Uterine smooth muscle cell (primary cell): Measurements from ENCODE around the gene SLC34A3. TPM values are rescaled to one million over a fixed set of nuclear protein-coding genes. Genes with fewer than 3 reads are reported as not detected.

ENCODE experiments used
- total RNA-seq: library from RNA; depleted of rRNA; stranded (reverse); fragments of >200 nt; gene quantifications from 2 replicates; pipeline ENCODE4 v1.2.3, GENCODE V29; 2014

Gene SLC34A3
- total RNA-seq, result not detected in 2 replicates

DNA sequence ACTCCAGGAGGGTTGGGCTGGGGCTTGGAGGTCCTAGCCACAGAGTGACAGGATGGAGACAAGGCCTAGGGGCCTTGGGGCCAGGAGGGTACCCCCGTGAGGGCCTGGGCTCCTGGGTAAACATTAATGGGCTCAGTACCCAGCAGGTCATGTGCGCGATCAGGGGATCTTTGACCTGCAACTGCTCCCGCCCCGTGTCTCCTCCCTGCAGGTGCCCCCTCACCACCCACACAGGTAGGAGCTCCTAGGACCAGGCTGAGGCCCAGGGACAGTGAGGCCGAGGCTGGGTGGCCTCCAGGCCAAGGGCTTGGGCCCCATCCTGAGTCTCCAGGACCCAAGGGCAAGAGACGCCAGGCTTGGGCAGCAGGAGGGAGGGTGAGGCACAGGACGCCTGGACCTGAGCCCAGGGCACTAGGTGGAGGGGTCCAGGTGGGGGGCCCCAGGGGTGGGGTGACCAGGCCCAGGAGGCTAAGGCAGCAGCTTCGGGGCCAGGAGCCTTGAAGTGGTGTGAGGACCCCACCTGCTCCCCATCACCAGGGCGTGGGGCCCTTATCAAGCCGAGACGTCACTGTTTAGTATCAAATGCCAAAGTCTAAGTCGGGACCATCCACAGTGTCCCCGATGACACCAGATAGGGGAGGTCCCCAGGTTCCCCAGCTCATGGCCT, at the start of gene SLC34A3:
TSS of gene SLC34A3 (plus strand) at position 197 of the 667 bp plus-strand sequence. CDS start 802 bp downstream, outside the sequence.

DNA sequence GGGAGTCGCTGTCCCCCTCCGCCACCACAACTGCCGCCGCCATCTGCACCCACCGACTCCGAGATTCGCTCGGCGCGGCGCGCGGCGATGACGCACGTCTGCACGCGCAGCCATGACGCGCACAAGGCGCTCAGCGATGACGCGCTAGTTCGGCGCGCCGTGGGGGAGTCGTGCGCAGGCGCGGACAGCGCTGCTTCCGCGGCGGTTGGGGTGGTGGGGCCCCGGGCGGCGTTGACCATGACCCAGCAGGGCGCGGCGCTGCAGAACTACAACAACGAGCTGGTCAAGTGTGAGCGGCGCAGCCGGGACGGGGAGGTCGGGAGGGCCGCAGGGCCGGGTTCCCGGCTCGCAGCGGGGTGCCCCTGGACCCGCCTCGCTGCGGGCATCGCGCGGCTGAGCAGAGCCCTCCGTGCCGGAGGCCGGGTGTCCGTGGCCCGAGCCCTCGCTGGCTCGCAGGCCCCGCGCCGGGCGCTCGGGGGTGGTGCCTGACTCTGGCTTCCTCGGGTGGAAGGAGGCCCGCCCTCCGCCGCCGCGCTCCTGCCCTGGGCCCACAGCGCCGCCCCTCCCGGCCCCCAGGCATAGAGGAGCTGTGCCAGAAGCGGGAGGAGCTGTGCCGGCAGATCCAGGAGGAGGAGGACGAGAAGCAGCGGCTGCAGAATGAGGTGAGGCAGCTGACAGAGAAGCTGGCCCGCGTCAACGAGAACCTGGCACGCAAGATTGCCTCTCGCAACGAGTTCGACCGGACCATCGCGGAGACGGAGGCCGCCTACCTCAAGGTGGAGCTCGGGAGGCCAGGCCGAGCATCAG, 42.0 kb upstream of the SLC34A3 start, which contains the start of the genes ANAPC2 and SSNA1:
TSS of gene ANAPC2 (minus strand) at position 71 of the 807 bp plus-strand sequence. CDS start at position 43, 28 bp downstream.
TSS of gene SSNA1 (plus strand) at position 187 of the 807 bp plus-strand sequence. CDS start at position 238, 51 bp downstream.

DNA sequence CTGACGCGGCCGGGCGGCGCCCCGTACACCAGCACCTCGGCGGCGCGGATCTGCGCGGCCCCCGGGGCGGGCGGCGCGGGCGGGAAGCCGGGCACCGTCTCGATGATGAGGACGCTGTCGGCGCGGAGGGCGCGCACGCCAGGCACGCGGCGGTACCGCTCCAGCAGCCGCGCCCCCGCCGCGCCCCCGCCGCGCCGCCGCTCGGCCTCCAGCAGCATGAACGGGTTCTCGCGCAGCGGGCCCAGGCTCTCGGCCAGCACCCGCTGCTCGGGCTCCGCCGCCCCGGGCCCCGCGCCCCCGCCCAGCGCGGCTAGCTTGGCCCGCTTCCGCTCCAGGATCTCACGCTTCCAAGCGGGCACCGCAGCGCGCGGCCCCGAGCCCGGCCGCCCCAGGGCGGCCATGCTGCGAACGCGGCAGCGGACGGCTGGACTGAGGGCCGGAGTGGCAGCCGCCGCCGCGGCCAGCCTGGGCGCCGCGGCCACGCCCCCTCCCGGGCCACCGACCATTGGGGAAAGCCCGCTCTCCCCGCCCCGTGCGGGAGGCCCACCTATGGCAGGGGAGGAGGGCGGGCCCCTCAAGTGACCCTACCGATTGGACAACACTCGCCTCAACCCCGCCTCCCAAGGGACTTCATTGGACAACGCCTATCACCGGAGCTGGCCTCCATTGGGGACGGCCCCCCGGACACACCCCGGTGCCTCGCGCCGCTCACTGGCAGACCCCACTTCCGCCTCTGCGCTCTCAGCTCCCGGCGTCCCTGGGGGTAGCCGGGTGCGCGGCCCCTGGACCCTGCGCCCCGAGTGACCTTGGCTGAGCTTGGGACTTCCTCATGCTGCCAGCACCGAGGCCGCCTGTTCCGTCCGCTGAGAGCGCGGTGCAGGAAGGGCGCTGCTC, 30.1 kb upstream of the SLC34A3 start, which contains the start of gene TPRN:
TSS of gene TPRN (minus strand) at position 431 of the 894 bp plus-strand sequence. CDS start at position 401, 30 bp downstream.

DNA sequence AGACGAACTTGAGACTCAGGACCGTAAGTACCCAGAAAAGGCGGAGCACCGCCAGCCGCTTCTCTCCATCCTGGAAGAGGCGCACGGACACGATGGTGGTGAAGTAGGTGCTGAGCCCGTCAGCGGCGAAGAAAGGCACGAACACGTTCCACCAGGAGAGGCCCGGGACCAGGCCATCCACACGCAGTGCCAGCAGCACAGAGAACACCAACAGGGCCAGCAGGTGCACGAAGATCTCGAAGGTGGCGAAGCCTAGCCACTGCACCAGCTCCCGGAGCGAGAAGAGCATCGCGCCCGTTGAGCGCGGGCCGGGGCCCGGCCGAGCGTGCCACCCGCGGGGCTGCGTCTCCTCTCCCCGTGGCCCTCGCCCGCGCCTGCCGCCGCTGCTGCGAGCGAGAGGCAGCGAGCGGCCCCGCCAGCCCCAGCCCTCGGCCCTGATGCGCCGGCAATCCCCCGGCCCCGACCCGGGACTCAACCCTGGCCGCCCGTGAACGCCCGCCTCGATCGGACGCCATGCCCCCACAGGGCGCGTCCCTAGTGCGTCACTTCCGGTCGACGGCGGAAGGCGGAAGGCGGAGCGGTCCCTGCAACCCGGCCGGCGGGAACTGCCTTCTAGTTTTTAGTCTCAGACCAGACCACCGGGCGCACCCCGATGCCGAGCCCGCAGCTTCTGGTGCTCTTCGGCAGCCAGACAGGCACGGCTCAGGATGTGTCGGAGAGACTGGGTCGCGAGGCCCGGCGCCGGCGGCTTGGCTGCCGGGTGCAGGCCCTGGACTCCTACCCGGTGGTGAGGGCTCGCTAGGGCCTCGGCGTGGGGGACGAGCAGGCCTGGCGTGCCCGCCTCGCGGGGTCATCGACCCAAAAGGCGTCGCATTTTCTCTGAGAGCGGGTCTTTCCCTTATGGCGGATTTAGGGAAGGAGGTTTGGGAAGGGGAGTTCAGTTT, 25.3 kb upstream of the SLC34A3 start, which contains the start of the genes NDOR1 and TMEM203:
TSS of gene NDOR1 (plus strand) at position 575 of the 944 bp plus-strand sequence. CDS start at position 653, 78 bp downstream.
TSS of gene TMEM203 (minus strand) at position 523 of the 944 bp plus-strand sequence. CDS start at position 289, 234 bp downstream.

DNA sequence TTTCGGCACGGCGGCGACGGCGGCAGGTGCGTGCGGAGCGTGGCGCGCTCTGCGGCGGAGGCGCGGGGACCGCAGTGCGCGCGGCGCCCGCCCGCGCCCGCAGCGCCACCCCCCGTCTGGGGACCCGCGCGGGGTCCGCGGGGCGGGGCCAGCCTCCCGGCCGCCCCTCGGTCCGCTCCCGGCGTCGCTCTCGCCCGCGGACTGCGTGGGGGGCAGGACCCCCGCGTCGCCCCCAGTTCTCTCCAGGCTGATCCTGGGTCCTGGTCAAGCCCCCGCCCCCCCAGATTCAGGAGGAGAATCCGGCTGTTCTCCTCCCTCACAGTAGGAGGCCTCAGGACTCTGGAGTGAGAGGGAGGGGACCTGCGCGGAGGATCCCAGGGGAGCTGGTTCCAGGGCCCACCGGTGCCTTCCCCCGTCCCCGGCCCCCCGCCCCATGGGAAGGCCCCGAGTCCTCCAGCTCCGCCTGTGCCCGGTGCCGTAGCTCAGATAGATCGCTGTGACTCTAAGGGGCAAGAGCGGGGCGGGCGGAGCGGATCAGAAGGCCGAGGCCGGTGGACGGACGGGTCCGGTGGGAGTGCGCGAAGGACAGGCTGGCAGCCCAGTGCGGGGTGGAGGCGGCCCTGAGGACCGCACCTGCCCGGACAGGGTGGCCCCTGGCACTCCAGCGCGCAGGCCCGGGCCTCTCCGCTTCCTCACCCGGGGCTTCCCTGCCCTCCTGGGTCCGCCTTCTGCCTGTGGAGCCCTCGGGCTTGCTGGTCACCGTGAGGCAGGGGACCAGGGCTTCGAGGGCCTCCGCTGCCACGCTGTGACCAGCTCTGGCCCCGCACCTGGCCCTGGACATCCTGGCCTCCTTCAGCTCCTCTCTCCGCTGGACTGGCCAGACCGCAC, 8.3 kb upstream of the SLC34A3 start, which contains the start of gene RNF208:
TSS of gene RNF208 (minus strand) at position 51 of the 888 bp plus-strand sequence. CDS start 1,028 bp downstream, outside the sequence.

DNA sequence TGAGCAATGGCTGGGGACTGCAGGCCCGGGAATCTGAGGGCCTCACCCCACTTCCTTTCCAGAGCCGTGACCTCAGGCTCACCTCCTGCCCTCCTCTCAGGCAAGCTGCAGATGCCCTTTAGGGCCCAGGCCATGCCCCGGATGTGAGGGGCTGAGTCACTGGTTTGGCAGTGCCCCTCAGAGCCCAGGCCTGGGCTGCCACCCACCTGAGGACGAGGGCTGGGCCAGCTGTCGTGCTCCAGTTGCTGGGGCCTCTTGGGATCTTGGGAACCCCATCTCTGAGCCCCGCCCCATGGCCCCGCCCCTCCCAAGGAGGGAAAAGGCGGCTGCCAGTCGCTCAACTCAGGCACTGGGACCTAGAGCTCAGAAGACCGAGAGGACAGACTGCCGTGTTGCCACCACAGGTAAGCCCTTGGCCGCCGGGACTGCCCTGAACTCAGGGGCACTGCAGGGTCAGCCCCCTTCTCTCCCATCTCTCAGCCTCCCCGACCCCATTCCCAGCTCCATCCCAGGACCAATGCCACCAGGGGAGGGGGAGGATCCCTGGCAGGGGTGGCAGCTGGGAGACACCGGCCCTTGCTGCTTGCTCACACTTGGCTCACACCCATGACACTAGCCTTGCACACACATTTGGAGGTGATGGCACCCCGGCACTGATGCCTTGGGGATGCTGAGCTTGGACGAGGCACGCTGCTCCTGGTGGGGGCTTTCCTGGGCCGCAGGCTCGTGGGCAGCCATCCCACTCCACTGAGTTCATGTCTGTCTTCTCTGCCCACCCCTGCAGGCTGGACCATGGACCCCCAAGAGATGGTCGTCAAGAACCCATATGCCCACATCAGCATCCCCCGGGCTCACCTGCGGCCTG, 5.6 kb upstream of the SLC34A3 start, which contains the start of gene CYSRT1:
TSS of gene CYSRT1 (plus strand) at position 345 of the 865 bp plus-strand sequence. CDS start at position 793, 448 bp downstream.

DNA sequence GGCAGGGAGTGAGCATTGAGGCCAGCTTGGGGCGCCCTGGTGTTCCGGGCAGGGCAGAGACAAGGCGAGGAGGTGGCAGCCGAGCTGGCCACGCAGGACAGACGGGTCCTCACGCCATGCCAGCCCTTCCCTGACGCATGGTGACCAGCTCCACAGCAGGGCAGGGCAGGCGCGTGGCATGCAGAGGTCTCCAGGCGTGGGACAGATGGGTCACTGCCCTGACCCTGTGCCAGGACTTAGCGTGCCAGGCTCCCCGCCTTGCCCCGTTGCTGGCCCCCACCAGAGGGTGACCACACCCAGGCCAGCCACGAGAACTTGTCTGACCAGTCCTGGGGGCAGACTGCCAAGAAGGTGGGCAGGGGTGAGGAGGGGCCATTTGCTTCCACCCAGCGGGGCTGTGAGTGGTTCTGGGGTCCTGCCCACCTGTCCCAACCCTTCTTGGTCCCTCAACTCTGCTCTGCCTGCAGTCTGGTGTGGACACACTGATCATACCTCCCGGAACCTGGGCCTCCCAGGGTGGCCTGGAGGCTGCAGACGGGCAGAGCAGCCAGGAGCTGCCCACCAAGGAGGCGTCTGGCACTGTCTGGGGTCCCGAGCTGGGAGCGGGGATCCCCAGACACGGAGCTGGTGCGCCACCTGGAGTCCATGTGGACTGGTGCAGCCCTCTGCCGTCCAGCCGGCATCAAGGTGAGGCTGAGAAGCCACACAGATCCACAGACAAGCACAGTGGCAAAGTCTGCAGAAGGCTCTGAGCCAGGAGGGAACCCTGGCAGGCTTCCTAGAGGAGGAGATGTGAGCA, 3.4 kb upstream of the SLC34A3 start, which contains the start of gene RNF224:
TSS of gene RNF224 (plus strand) at position 449 of the 799 bp plus-strand sequence. CDS start 834 bp downstream, outside the sequence.

DNA sequence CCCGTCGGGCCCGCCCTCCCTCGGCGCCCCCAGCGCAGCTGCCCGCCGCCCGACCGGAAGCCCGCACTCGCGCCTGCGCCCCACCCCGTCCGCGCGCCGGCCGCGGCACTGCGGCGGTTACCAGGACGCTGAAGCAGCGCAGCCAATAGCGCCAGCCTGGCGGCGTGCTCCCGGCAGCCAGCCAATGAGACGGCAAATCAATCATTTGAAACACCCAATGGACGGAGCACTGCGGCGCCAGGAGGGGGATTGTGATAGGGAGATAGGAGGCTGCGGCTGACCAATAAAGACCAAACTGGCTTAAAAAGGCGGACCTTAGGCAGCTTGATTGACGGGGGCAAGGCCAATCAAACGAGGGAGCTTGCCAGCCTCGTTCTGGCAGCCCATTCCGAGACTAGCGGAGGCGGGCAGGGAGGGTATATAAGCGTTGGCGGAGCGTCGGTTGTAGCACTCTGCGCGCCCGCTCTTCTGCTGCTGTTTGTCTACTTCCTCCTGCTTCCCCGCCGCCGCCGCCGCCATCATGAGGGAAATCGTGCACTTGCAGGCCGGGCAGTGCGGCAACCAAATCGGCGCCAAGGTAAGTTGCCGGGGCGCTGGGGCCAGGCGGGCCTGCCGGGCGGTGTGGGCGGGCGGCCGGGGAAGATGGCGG, 10.3 kb downstream of the SLC34A3 start, which contains the start of gene TUBB4B:
TSS of gene TUBB4B (plus strand) at position 447 of the 649 bp plus-strand sequence. CDS start at position 521, 74 bp downstream.

DNA sequence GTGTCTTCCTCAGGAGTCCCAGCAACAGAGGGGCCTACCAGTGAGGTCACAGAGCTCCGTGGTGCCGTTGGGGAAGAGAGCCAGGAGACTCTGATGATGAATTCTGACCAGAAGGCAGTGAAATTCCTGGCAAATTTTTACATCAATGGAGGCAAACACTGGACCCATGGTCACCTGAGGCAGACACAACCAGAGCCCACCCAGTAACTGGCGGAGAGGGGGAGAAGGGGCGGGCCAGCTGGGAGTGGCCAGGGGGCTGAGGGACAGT, 20.4 kb downstream of the SLC34A3 start, which contains the start of gene STPG3:
TSS of gene STPG3 (plus strand) at position 93 of the 268 bp plus-strand sequence. CDS start at position 94, 1 bp downstream.

DNA sequence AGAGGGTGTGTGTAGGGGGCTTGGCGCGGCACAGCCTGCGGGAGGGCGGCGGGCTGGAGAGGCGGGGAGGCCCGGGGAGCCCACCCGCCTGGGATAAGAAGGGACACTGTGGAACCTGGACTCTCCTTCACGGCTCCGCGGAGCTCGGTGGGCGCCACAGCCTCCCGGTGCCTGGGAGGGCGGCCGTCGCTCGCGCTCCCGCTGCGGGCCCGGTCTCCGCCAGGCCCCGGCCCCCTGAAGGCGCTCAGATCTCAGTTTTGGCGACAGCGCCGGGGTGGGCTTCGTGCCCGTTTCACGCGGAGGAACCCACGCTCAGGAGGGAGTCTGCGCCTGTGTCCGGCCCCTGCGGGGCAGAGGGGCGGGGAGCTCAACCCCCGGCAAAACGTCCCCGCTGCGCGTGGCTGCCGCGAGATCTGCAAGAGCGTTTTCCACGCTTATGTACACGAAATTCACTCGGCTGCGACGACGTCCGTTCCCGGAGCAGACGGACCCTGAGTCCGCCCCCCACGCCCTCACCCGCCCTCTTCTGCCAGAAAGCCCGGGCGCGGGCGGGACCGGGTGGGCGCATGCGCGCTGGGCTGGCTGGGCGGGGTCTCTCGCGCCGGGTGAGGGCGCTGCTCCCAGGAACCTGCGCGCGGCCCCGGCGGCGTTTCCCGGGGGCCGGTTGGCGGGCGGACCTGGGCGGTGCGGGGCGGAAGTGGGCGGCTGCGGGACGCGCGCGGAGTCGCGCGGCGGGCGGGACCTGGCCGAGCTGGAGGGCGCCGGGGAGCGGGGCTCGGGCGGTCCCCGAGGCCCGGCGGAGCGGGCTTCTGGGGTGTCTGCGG, 24.1 kb downstream of the SLC34A3 start, which contains the start of gene NELFB:
TSS of gene NELFB (plus strand) at position 704 of the 824 bp plus-strand sequence.

DNA sequence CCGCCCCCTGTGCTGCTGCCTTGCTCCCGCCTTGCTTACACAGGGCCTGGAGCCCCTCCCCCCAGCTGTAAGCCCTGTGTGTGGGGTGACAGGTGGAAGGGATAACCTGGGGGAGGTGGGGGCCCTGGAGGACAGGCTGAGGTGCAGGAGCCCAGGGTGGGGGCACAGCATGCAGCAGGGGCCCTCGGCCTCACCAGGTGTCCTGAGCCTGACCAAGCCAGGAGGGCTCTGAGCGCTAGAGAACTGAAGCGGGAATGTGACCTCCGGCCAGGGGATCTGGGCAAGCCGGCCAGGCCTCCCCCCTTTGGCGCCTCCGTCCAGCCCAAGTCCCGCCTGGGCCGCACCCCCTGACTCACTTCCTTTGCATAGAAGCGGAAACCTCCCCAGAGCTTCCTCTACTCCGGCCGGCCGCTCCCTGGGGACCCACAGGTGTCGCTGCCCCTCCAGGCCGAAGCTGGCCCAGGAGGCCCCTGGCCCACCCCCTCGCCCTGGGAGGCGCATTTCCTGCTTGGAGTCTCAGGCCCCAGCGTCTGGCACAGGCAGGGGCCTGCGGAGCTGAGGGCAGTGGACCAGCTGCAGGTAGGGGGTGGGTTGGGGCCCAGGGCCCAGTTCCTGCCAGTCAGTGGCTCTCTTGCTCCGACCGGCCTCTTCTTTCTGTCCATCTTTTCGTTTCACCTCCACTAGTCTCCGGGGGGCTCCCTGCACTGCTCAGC, 46.8 kb downstream of the SLC34A3 start, which contains the start of gene TOR4A:
TSS of gene TOR4A (plus strand) at position 398 of the 713 bp plus-strand sequence. CDS start 964 bp downstream, outside the sequence.

